GM21360 (cell line): Measurements from ENCODE around the gene C1QTNF1.

Experiments used
- ATAC-seq: cut with Tn5 transposase; IDR thresholded peaks from one replicate; pipeline ENCODE4 v1.9.1; 2021; ENCODE audit warnings: mild to moderate bottlenecking, moderate library complexity; ENCODE audit not compliant: unreplicated experiment

C1QTNF1 gene

GRCh38 chr17:79078476-79079190 is 54.7 kb downstream of the C1QTNF1 start:
- no peak for ATAC-seq

- no peak for ATAC-seq
These were observed 55.6 kb downstream of the C1QTNF1 start for GRCh38 chr17:79079421-79080200.

- no peak for ATAC-seq
These were observed 56.4 kb downstream of the C1QTNF1 start for GRCh38 chr17:79080349-79080748.

- ATAC-seq: no peak
These were observed 56.9 kb downstream of the C1QTNF1 start for GRCh38 chr17:79080761-79081290.

- no peak for ATAC-seq
These were observed 57.8 kb downstream of the C1QTNF1 start for GRCh38 chr17:79081571-79082276.

- ATAC-seq: no peak
These were observed 58.6 kb downstream of the C1QTNF1 start for GRCh38 chr17:79082311-79083190.

- ATAC-seq: no peak
These were observed 59.4 kb downstream of the C1QTNF1 start for GRCh38 chr17:79083191-79083971.

- no peak for ATAC-seq
These were observed 60.6 kb downstream of the C1QTNF1 start for GRCh38 chr17:79084291-79085153.

- ATAC-seq: no peak
These were observed 61.4 kb downstream of the C1QTNF1 start for GRCh38 chr17:79085154-79085920.

- no peak for ATAC-seq
These were observed 62.1 kb downstream of the C1QTNF1 start for GRCh38 chr17:79085921-79086551.

GRCh38 chr17:79086609-79087427 is 62.8 kb downstream of the C1QTNF1 start:
- ATAC-seq: no peak

- no peak for ATAC-seq
These were observed 63.6 kb downstream of the C1QTNF1 start for GRCh38 chr17:79087428-79088143.

GRCh38 chr17:79088247-79088996 is 64.5 kb downstream of the C1QTNF1 start:
- ATAC-seq: no peak

- ATAC-seq: no peak
These were observed 65.0 kb downstream of the C1QTNF1 start for GRCh38 chr17:79088997-79089328.

- no peak for ATAC-seq
These were observed 65.9 kb downstream of the C1QTNF1 start for GRCh38 chr17:79089720-79090442.
